Measurements from ENCODE around the gene ZNF275.

The ZNF275 gene

DNA sequence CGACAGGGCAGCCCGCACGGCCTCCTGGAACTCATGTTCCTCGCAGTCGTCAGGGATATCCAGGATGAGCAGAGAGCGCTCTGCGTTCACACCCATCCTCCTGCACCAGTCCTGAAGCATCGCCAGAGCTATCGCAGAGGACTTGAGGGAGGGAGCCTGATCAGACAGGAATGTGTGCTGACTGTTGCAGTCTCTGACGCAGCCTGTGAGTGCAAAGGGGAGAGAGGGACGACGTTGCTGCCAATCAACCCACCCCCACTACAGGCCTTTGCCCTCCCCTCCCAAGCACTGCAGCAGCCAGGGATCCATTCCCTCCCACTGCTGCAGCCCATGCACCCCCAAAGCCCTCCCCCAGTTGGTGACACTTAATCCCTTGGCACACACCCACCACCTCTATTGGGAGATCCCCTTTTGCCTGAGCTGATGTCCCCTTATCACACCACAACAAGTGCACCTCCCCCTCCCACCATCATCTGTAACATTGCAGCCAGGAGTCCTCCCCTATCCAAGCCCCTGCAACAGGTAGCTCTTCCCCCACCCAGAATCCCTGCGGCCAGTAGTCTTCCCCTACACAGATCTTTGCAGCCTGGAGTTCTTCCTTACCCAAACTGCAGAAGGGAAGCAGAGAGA is 13.3 kb upstream of the ZNF275 start:
- no peaks in the 10 kb centered on the region for H3K9me3 ChIP-seq (ENCODE audit: insufficient read depth, low read depth, low read length)

DNA sequence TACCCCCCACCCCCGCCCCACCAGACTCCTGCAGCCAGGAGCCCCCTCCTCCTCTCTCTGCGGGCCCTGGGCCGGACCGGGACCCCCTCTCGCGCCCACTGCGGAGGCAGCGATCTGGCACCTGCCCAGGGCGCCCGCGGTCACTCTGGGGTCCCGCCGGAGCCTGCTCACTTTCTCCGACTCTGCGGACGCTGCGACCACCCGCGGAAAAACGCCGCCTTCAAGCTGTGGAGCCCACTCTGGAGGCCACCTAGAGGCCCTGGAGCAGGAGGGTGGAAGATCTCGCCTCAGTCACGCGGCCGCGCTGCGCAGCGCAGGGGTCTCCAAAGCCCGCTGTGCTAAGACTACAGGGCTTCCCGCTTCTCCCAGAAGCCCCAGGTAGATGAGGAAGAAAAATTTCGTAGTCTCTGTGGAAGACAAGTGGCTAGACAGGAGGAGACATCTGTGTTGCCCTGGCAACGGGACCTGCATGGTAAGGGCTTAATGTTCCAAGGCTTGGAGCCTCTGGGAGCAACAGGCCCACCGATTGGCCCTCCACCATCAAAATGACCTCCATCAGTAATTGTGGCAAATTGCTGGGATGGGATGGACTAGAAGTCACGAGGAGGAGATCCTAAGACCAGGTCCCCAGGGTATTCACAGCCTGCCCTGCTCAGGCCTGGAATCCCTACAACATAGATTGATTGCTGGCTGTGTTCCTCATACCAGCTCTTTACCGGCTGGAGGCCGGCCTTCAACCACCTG is 12.4 kb upstream of the ZNF275 start, which contains the start of gene PNMA6F:
Gene PNMA6F, minus strand, starts transcription at position 387 of the 744 bp plus-strand sequence. CDS start 1,093 bp downstream, outside the sequence.
- Histone ChIP-seq H3K4me1 (ENCODE audit: insufficient read depth, low read length) (no peaks in the 10 kb centered on the region), H3K4me3 (ENCODE audit: low read length) (peak within 1 kb of the TSS; percentile 63; the same call in 1 of the 2 replicates), H3K27me3 (ENCODE audit: insufficient read depth, low read length) (peaks cover 15% of the 10 kb centered on the region), H3K36me3 (ENCODE audit: insufficient read depth, low read depth, low read length) (no peaks in the 10 kb centered on the region), H3K9ac (ENCODE audit: low read depth, low read length) (no peak within 1 kb of the TSS), H3K9me3 (ENCODE audit: insufficient read depth, low read depth, low read length) (no peaks in the 10 kb centered on the region), H3K27ac (ENCODE audit: low read length) (no peak within 1 kb of the TSS)

More for the DNA sequence above, 13.3 kb upstream of the ZNF275 start:
- H3K9ac ChIP-seq (ENCODE audit: low read depth, low read length) = no peak overlapping the region
- H3K36me3 ChIP-seq (ENCODE audit: insufficient read depth, low read depth, low read length) = no peaks in the 10 kb centered on the region
- H3K4me3 ChIP-seq (ENCODE audit: low read length) = peak overlapping the region; percentile 51; the same call in 1 of the 2 replicates
- no peaks in the 10 kb centered on the region for H3K4me1 ChIP-seq (ENCODE audit: insufficient read depth, low read length)
- H3K27me3 ChIP-seq (ENCODE audit: insufficient read depth, low read length) = peaks cover 15% of the 10 kb centered on the region
- H3K27ac ChIP-seq (ENCODE audit: low read length) = no peak overlapping the region

DNA sequence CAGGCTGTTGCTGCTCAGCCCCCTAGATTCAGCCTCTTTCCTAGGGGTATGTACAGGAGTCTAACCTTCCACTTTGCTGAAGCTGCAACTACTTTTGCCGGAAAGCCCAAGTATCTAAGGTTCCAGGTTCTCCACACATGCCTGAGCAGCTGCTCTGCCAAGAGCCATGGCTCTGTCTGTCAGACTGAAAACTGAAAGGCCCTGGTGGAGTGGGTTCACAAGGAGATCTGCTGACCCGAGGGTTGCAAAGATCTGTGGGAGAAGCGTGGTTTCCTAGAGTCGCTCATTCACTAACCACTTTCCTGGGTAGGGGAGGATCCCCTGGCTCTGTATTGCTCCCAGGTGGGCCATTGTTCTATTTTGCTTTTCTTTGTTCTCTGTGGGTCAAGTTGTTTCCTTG is 6.4 kb upstream of the ZNF275 start:
- no peak overlapping the region for H3K9ac ChIP-seq (ENCODE audit: low read depth, low read length)
- no peaks in the 10 kb centered on the region for H3K4me1 ChIP-seq (ENCODE audit: insufficient read depth, low read length)
- H3K27ac ChIP-seq (ENCODE audit: low read length) = no peak overlapping the region
- no peaks in the 10 kb centered on the region for H3K36me3 ChIP-seq (ENCODE audit: insufficient read depth, low read depth, low read length)
- H3K9me3 ChIP-seq (ENCODE audit: insufficient read depth, low read depth, low read length) = no peaks in the 10 kb centered on the region
- H3K27me3 ChIP-seq (ENCODE audit: insufficient read depth, low read length) = no peaks in the 10 kb centered on the region
- no peak overlapping the region for H3K4me3 ChIP-seq (ENCODE audit: low read length)

DNA sequence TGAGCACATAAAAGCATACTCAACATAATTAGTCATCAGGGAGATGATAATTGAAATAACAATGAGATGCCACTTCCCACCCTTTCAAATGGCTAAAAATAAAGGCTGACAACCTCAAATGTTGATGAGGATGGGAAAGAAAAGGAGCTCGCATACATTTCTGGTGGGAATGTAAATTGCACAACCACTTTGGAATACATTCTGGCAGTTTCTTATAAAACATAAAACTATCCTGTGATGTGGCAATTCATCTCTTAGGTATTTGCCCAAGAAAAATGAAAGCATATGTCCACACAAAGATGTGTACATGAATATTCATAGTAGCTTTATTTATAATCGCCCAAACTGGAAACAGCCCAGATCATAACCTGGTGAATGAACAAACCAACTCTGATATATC is 687 bp upstream of the ZNF275 start:
- H3K27ac ChIP-seq (ENCODE audit: low read length) = no peak overlapping the region
- H3K9me3 ChIP-seq (ENCODE audit: insufficient read depth, low read depth, low read length) = no peaks in the 10 kb centered on the region
- peak overlapping the region; percentile 73 for H3K4me3 ChIP-seq (ENCODE audit: low read length)
- H3K9ac ChIP-seq (ENCODE audit: low read depth, low read length) = no peak overlapping the region
- H3K27me3 ChIP-seq (ENCODE audit: insufficient read depth, low read length) = no peaks in the 10 kb centered on the region
- H3K36me3 ChIP-seq (ENCODE audit: insufficient read depth, low read depth, low read length) = peaks cover 18% of the 10 kb centered on the region
- peaks cover 6% of the 10 kb centered on the region; the same call in 1 of the 2 replicates for H3K4me1 ChIP-seq (ENCODE audit: insufficient read depth, low read length)

DNA sequence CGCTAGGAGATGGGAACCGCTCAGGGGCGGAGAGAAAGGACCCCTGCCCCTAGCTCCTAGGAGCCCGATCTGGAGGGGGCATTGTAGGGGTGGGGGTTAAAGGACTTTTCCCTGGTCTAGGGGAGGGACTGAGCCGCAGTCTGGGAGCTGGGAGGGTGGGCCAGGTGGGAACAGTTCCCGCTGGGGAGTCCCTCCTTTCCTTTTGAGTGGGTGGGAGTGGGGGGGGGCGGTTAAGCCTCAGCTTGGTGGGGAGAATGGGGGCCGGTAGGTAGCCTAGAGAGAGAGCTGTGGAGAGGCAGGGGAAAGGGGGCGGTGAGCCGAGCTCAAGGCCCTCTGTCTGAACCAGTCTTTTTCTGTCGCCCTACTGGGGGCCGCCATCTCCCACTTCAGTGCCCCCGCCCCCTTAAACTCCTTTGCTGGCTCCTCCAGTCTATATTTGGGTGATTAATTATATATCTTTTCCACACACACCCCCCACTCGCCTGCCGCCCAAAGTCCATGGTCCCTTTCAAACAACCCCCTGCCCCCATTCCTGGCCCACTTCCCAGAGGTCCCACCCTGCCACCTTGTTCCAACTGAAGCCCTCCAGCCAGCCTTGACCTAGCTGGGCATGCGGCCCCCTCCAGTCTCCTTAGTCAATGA is 822 bp downstream of the ZNF275 start:
- Histone ChIP-seq H3K27ac (ENCODE audit: low read length) (no peak overlapping the region), H3K4me1 (ENCODE audit: insufficient read depth, low read length) (peaks cover 6% of the 10 kb centered on the region; the same call in 1 of the 2 replicates), H3K27me3 (ENCODE audit: insufficient read depth, low read length) (no peaks in the 10 kb centered on the region), H3K4me3 (ENCODE audit: low read length) (peak overlapping the region; percentile 69), H3K36me3 (ENCODE audit: insufficient read depth, low read depth, low read length) (peaks cover 20% of the 10 kb centered on the region), H3K9me3 (ENCODE audit: insufficient read depth, low read depth, low read length) (no peaks in the 10 kb centered on the region), H3K9ac (ENCODE audit: low read depth, low read length) (peak overlapping the region; percentile 64; the same call in 1 of the 2 replicates)

DNA sequence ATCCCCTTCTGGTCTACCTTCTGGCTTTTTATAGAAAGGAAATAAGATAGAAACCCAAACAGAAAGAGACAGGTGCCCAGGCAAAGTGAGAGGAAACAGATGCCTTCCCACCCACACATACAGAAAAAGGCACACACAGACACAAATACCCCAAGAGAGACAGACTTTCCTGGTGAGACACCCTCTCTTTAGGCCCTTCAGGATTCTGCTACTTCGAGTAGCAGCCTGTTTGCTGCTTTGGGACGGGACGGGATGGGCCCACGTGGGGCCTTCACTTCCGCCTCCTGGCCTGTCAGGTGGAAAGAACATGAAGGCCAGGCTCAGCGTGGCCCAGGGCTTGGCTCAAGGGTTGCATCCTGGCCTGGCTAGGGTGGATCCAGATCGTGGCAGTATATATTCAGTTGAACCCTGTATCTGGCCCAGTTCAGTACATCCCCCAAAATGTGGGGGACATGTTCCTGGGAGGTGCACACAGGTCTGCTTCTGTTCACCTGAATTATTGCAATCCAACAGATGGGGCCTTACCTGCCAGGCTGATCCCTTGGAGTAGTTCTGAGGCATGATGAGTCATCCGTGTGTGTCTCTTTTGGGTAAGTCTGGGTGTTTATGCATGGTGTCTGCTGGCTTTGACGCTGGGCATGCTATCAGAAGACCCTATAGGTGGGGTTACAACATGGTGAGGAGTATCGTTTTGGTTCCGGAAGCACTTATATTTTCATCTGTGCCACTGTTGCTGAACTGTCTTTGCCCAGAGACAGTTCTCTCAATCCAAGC is 2.4 kb downstream of the ZNF275 start:
- H3K9me3 ChIP-seq (ENCODE audit: insufficient read depth, low read depth, low read length) = no peaks in the 10 kb centered on the region
- H3K4me1 ChIP-seq (ENCODE audit: insufficient read depth, low read length) = peaks cover 6% of the 10 kb centered on the region; the same call in 1 of the 2 replicates
- no peaks in the 10 kb centered on the region for H3K27me3 ChIP-seq (ENCODE audit: insufficient read depth, low read length)
- no peak overlapping the region for H3K4me3 ChIP-seq (ENCODE audit: low read length)
- no peak overlapping the region for H3K27ac ChIP-seq (ENCODE audit: low read length)
- H3K36me3 ChIP-seq (ENCODE audit: insufficient read depth, low read depth, low read length) = peaks cover 25% of the 10 kb centered on the region
- H3K9ac ChIP-seq (ENCODE audit: low read depth, low read length) = no peak overlapping the region

DNA sequence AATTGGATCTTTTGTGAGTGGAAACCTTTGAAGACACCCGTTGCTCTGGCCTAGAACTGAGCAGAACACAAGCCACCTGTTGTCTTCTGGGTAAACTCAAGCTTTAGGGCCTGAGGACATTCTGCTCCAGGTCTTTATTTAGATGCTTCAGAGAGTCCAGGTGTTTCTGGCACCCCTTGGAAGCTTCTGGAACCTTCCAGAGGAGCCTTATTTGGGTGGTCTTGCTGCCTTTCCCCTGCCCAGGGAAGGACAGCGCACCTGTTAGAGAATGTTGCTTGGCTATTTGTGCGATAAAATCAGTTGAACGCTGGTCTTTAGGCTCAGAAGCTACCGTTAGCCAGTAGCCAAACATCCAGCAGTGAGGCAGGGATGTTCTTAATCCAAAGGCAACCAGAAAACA is 3.0 kb downstream of the ZNF275 start:
- peaks cover 6% of the 10 kb centered on the region; the same call in 1 of the 2 replicates for H3K4me1 ChIP-seq (ENCODE audit: insufficient read depth, low read length)
- no peaks in the 10 kb centered on the region for H3K27me3 ChIP-seq (ENCODE audit: insufficient read depth, low read length)
- H3K36me3 ChIP-seq (ENCODE audit: insufficient read depth, low read depth, low read length) = peaks cover 25% of the 10 kb centered on the region

DNA sequence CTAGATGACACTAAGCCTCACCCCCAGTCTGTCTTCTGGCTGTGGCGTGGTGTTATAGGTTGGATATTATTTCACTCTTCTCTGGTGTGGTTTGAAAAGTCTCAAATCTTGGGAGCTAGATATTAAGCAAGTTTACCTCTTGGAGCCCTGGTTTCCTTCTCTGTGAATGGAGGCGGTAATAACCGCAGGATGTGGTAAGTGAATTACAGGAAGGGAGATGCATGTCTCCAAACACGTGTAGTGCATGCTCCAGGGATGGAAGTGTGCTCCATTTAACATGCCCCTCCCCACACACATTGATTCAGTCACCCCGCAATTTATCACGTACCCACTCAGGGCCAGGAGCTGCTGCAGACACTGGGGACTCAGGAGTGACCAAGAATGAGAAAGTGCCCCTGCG is 4.9 kb downstream of the ZNF275 start:
- Histone ChIP-seq H3K36me3 (ENCODE audit: insufficient read depth, low read depth, low read length) (peaks cover 25% of the 10 kb centered on the region), H3K27me3 (ENCODE audit: insufficient read depth, low read length) (no peaks in the 10 kb centered on the region), H3K9ac (ENCODE audit: low read depth, low read length) (no peak overlapping the region), H3K4me1 (ENCODE audit: insufficient read depth, low read length) (peaks cover 6% of the 10 kb centered on the region; the same call in 1 of the 2 replicates), H3K4me3 (ENCODE audit: low read length) (no peak overlapping the region), H3K27ac (ENCODE audit: low read length) (no peak overlapping the region), H3K9me3 (ENCODE audit: insufficient read depth, low read depth, low read length) (no peaks in the 10 kb centered on the region)

More for the DNA sequence above, 3.0 kb downstream of the ZNF275 start:
- Histone ChIP-seq H3K9ac (ENCODE audit: low read depth, low read length) (no peak overlapping the region), H3K4me3 (ENCODE audit: low read length) (no peak overlapping the region), H3K9me3 (ENCODE audit: insufficient read depth, low read depth, low read length) (no peaks in the 10 kb centered on the region), H3K27ac (ENCODE audit: low read length) (no peak overlapping the region)

DNA sequence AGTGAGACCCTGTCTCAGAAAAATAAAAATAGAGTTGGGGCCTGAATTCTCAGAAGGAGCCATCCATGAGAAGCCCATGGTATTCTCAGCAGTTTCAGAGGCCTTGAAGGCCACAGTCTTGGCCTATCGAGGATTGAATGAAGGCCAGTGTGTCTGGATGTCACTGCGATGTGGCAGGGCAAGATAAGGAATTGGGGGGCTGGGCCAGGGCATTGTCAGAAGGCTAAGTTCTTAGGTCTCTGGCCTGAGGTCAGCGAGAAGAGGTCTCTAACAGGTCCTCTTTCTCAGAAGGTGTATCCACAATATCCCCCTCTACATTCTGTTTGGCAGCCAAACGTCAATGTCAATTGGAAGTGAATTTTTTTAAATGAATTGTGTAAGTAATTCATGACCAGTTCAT is 5.7 kb downstream of the ZNF275 start:
- peaks cover 6% of the 10 kb centered on the region; the same call in 1 of the 2 replicates for H3K4me1 ChIP-seq (ENCODE audit: insufficient read depth, low read length)
- H3K27me3 ChIP-seq (ENCODE audit: insufficient read depth, low read length) = no peaks in the 10 kb centered on the region
- no peak overlapping the region for H3K4me3 ChIP-seq (ENCODE audit: low read length)

DNA sequence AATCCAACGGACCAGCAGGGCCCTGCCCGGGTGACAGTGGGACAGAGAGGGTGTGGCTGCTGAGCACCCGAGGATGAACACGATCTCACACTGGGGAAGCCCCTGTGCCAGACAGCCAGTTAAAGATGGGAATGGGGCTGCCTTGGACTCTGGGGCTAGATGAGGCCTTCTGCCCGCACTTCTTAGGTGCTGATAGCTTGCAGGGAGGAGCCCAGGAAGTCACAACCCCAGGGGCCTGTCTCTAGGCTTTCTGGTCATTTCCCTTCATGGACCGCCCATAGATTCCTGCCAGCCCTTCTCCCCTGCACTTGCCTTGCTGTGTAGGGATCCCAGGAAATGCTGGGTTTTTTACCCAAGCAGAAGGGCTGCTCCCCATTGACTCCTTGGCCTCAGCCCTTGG is 6.2 kb downstream of the ZNF275 start:
- peaks cover 35% of the 10 kb centered on the region for H3K36me3 ChIP-seq (ENCODE audit: insufficient read depth, low read depth, low read length)
- H3K4me3 ChIP-seq (ENCODE audit: low read length) = no peak overlapping the region
- H3K9me3 ChIP-seq (ENCODE audit: insufficient read depth, low read depth, low read length) = no peaks in the 10 kb centered on the region
- H3K9ac ChIP-seq (ENCODE audit: low read depth, low read length) = no peak overlapping the region
- no peaks in the 10 kb centered on the region for H3K27me3 ChIP-seq (ENCODE audit: insufficient read depth, low read length)
- no peak overlapping the region for H3K27ac ChIP-seq (ENCODE audit: low read length)
- H3K4me1 ChIP-seq (ENCODE audit: insufficient read depth, low read length) = peaks cover 6% of the 10 kb centered on the region; the same call in 1 of the 2 replicates

More for the DNA sequence above, 5.7 kb downstream of the ZNF275 start:
- H3K9ac ChIP-seq (ENCODE audit: low read depth, low read length) = no peak overlapping the region
- H3K9me3 ChIP-seq (ENCODE audit: insufficient read depth, low read depth, low read length) = no peaks in the 10 kb centered on the region
- H3K36me3 ChIP-seq (ENCODE audit: insufficient read depth, low read depth, low read length) = peaks cover 31% of the 10 kb centered on the region
- H3K27ac ChIP-seq (ENCODE audit: low read length) = no peak overlapping the region

All from iPS-20b (cell line).